Measurements from ENCODE around the gene PTPRU.

Gene PTPRU

DNA sequence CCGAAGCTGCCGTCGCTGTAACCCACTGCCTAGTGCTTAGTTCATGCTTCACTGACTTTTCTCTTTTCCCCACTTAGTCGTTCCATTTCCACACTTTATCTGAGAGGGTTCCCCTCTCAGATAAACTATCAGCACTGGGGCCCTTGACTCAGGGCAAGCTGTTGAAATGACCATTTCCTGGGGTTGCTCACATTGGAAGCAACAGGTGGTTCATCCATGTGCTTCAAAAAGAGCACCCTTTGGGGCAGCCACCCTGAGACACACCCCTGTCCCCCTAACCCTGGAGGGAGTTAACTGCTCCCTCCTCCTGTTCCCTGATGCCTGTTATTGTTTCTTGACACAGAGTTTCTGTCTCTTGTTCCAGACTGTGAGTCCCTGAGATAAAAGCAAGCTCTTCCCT lies 107.2 kb downstream of the PTPRU start:
- DNase-seq, result no peak

DNA sequence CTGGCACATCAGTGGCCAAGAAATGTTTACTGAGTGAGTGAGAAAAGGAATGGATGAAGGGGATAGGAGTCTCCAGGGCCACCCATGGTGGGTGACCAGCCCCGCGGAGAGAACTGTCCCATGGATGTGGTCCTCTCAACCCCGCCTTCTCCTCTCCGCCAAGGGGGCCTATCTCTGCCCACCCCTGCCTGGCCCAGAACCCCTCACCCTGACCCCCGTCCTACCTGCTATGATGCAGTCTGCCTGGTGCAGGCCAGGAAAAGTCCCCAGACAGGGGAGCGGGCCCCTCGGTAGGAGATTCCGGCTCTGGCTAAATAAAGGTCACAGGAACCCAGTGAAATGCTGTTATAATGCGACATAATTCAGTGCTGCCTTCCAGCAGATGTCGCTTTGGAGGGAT lies 107.6 kb downstream of the PTPRU start:
- DNase-seq, result no peak

DNA sequence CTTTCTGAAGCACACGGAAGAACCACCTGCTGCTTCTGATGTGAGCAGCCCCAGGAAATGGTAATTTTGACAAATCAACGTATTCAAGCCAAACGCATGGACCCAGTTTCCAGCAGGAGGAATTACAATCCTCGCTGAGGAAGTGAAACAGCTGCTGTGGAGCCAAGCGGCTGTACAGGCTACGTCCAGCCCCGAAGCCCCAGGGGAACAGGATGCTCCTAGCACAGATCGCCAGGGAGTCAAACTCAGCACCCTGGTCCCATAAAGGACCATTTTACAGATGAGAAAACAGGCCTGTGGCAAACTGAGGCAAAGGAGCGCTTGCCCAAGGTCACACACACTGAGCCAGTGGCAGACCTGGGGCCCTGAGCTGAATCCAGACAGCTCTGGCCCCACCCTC lies 108.0 kb downstream of the PTPRU start:
- DNase-seq, result no peak

DNA sequence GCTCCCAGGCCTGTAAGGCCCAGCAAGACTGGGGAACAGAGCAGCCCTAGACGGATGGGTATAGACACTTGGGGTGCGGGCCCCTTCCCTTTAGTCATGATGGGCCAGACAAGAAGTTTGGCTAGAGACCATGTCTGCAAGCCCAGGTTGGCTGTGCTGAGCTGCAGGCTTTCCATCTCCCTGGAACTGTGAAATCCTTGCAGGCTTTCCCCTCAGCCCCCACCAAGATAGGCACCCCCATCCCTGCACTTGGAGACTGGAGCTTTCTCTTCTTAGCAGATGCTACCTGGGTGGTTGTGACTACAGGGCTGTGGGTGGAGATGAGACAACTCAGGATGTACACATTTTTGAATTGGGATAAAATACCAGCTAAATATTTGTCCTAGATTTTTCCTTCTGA lies 110.3 kb downstream of the PTPRU start:
- no peak for DNase-seq

DNA sequence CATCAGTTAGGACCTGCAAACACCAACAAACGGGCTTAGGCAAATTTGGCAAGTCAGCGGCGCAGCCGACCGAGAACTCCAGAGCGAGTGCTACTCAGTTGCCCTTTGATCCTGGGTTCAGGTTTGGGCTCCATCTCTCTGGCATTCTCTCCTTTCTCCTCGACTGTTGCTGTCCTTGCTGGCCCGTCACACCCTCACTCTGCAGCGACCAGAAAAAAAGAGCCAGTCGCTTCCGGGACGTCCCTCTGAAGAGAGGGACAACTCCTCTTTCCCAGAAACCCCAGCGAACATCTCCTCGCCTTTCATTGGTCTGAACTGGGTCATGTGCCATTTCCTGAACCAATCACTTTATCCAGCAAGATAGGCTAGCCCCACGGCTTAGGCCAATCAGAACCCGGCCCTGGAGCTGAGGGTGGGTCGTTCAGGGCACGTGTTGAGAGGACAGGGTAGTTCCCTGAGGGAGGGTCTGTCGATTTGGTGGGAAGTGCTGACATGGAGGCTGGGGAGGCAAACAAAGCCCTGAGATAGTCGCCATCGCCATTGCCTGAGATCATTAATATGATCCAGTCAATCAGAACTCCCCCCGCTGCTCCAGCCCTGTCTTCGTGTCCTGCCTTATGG lies 113.7 kb downstream of the PTPRU start:
- DNase-seq, result no peak

DNA sequence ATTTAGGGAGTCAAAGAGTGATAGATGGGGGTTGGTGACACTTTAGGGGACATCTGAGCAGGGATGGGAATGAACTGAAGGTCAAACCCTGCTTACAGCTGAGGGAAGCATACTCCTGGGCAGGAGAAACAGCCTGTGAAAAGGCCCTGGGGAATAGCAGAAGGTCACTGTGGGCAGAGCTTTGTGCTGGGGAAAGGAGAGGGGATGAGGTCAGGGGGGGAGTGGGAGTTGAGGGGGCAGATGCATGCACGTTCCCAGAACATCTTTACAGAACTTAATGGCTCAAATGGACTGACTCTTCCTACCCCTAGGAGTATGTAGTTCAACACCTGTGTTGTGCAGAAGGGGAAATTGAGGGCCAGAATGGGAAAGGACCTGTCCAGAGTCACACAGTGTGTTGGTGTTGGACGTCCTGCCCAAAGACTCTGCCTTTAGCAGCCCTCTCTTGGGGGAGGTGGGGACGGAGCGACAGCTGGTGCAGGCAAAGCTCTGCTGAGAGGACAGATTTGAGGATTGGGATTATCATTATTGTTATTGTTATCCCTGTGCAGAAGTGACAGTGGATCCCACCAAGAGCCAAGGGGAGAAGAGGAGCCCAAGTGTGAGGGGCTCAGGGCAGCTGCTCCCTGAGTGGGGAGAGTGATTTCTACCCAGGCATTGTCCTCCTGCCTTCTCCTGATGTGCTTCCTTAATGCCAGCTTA lies 116.5 kb downstream of the PTPRU start:
- no peak for DNase-seq

DNA sequence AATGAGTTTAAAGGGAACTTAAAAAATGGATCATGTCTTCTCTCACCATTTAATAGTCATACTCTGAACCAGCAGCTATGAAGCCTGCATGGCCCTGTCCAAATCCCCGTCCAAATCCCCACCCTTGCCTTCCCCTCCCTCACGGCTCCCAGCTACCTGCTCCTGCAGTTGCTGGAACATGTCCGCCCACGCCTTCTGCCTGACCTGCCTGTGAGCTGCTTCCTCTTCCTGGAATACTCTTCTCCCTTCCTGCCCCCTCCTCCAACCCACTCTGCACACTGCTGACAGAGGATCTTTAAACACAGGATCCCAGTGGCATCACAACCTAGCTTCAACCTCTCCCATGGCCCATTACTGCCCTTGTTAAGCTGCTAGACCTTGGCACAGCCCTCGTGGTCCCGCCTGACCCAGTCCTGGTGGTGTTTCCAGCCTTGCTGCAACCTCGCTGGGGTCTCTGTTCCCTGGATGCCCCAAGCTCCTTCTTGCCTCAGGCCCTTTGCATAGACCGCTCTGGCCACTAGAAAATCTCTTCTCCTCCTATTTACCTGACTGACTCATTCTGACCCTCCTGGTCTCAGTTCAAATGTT lies 118.3 kb downstream of the PTPRU start:
- DNase-seq, result no peak

DNA sequence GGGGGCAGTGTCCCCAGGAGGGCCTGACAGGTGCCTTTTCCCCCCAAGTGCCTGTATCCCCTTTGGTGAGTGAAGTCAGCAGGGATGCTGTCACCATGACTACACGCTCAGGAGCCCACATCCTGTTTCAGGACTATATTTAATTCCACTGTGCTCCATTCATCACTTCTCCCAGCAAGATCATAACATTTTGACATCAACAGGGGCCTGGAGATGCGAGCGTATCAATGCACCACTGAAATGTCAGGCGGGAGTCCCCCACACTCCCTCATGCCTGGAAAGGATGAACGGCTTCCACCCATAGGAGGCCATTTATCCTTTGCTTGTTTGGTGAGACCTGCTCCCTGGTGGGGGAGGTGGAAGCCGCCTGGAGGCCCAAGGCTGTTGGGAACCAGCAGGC lies 119.1 kb downstream of the PTPRU start:
- DNase-seq, result no peak

DNA sequence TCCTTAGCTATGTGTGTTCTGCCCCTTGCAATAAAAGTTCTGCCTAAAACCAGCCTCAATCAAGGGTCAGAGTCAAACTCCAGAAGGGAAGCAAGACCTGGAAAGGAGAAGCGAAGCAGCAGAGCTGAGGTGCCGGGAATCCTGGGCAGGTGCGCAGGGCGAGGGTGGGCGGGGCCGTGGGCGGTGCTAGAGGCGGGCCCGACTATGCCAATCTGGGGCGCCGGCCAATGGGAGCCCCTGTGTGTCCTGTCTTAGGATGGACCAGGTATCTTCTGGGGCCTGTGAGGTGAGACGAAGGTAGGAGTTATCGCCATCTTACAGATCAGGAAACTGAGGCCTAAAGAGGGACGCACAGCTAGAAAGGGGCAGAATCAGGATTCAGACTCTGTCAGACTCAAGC lies 120.3 kb downstream of the PTPRU start:
- no peak for DNase-seq

DNA sequence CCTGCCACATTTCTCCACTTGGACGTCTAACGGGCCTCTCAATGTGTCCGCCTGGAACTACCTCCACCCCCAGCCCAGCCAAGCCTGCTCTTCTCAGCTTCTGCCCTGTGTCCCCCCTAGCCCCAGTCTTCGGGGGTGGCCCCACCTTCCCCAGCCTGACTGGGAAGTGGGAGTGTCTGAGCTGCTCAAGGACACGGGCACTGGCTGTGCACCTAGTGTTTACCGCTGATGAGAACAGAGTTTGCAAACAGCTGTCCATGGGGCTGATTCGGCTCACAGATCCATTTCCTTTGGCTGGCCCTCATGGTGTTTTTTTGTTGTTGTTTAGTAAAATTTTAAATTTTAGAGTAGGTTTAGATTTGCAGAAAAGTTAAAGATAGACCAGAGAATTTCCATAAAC lies 121.1 kb downstream of the PTPRU start:
- no peak for DNase-seq

DNA sequence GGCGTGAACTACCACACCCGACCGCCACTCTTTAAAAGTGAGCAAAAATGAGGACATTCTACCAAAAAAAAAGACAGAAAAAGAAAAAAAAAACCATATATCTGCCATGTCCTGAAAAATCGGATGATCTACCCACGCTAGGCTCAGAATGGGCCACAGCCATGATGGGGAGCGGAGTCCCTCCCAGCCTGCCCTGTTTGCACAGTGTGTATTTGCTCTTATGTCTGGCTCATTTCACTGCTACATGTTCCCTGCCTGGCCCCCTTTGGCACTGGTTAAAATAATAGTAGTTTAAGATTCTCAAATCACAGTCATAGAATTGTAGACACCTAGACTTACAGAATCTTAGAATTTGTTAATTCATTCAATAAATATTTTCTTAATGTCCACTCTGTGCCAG lies 121.9 kb downstream of the PTPRU start:
- no peak for DNase-seq

DNA sequence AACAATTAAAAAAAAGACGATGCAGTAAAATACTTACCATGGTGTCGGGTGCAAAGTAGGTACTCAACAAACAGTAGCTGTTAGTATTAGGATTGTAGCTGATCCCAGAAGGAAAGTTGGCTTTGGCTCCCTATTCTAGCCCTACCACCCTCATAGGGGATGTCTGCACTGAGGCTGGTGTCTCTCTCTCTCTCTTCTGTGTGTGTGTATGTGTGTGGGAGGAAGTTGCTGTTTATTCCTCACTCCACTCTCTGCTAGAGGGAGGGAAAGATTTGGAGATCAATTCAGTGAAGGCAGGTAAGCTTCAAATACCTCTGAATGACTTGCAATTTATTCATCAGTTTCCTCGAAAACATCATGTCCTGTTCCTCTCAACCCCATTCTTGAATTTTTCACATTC lies 124.4 kb downstream of the PTPRU start:
- no peak for DNase-seq

DNA sequence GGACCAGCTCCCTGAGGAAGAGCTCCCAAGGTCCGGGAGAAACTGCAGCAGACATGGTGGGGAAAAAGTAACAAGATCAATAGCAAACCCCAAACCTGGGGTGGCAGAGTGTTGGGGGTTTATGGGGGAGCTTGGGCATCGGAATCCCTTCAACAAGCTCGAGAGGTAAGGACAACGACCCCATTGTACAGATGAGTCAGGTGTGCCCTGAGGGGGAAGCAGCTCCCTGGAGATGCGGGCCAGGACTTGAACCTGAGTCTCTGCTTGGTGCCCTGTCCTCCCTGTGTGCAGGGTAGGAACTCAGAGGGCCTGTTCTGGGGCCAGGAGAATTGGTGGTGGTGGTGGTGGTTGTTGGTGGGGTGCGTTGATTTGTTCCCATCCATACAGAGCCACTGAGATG lies 125.4 kb downstream of the PTPRU start:
- no peak for DNase-seq

DNA sequence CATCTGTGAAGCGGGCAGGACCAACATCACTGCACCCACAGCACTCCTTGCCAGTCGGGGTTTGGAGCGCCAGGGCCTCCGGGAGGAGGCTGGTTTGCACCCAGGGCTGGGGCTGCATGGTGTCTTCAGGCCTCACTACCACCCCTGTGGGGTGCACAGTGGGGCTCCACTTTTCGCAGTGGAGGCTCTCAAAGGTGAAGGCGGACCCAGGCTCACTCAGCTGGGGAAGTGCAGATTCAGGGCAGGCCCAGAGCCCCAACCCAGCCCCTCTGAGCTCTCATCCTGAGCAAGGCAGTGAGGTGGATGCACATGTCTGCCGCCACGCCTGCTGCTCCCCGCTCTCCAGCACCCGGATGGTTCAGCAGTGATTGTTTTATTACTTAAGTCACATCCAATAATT lies 125.8 kb downstream of the PTPRU start:
- no peak for DNase-seq

DNA sequence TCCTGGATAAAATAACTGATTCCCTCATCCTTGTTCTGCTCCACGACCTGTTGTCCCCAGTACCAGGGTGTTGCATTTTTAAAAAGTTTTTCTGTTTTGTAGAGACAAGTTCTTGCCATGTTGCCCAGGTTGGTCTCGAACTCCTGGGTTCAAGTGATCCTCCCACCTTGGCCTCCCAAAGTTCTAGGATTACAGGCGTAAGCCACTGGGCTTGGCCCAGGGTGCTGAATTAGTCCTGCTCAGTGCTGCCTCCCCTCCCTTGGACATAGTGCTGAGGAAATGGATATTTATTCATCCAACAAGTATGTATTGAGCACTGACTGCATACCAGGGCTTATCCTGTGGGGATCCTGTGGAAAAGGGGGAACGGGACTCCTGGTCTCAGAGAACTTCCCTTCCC lies 126.4 kb downstream of the PTPRU start:
- no peak for DNase-seq

DNA sequence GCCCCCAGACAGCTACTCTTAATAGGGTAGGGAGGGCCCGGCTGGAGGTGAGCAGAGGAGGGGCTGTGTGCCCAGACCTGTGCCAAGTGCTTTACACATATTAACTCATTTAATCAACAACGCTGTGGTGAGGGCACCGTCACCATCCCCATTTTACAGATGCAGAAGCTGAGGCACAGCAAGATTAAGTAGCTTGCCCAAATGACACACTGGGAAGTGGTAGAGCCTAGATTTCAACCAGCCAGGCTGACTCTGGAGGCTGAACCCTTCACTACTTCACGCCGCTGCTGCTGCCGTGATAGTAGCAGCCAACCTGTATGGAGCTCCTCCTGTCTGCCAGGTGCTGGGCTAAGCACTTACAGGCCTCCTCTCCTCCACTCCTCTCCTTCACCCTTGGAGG lies 127.2 kb downstream of the PTPRU start:
- DNase-seq, result no peak

DNA sequence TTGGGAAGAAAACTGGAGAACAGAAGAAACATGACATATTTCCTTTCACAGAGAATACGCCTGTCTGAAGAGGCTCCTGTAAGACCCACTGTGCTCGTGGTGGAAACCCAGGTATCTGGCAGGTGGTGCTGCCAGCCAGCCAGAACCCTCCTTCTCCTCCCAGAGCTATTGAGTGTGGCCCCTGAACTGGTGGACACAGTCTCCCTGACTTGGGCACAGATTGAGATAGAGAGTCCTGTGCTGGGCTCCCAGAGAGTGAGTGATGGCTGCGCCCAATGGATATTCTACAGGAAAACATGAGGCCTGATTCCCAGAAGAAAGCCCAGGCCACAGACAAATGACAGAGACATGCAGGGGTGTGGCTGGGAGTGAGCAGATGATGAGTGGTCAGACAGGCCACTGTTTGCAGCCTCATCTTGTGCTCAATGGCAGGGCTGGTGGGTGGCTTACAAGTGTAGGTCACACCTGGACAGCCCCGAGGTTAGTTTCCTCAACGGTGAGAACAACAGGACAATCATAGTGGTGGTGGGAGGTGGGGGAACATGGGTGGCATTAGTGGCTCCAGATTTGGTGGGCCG lies 127.9 kb downstream of the PTPRU start:
- no peak for DNase-seq

DNA sequence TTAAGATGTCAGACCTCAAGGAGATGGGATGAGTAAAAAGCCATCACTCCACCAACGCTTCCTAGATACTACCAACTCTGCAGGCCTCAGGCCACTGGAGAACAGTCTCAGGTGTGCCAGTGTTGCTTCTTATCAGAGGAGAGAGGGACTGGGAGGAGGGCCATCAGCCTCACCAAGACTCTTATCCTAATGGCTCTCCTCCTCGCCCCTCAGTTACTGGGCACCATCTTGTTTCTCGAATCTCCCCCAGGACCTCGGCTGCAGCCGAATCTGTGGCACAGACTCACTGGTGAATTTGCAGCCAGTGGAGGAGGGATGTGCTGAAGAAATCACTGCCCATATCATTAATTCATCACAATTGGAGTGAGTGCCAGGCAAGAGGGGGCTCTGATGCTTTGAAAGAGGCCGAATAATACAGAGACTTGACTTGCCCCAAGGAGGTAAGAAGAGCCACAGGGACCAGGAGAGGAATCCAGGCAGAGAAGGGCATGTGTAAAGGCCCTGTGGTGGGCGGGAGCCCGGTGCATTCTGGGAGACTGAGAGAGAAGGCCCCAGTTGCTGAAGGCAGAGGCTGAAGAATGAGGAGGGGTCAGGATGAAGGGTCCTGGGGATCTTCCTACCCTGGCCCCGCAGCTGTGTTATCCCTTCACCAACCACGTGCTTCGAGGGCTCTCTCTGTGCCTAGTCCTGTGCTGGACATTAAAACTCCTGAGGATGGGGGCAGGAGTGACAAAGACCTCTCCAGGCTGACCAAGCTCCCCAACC lies 129.8 kb downstream of the PTPRU start:
- no peak for DNase-seq

DNA sequence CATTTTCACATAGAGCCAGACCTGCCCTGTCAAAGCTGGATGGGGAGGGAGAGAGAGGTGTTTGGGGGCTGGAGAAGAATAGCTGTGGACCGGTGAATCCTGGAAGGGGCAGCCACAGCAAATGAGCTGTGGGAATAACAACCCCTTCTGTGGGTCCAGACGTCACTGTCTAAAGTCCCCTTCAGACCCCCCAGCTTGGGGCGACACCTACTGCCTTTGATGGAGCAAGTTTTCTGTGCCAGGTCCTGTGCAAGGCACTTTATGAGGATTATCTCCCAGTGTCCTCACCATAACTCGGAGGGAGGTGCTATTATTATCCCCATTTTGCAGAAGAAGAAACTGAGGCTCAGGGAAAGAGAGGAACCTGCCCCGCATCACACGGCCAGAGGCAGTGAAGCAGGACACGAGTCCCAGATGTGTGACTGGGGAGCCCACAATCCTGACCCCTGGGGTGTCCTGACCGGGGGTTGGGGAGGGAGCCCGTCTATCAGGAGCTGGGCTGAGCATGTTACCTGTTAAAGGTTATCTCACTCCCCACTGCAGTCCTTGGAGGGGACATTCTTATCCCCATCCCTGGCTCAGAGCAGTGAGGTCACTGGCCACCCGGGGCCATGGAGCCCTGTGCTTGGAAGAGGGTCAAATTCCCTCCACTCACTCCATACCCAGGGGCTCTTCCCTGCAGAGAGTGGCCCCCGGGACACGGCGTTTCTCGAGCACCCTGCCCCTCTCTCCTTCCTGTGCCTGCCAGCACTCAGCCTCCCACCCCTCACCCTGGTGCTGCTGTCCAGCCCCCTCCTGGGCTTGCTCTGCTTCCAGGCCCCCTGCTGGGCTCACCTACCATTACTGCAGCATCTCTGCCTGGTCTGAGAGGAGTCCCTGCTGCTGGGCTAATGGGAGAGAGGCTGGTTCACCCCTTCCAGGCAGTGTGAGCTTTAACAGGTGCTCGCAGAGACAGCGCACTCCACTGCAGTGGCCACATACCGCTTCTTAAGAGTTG lies 132.9 kb downstream of the PTPRU start:
- DNase-seq, result no peak

DNA sequence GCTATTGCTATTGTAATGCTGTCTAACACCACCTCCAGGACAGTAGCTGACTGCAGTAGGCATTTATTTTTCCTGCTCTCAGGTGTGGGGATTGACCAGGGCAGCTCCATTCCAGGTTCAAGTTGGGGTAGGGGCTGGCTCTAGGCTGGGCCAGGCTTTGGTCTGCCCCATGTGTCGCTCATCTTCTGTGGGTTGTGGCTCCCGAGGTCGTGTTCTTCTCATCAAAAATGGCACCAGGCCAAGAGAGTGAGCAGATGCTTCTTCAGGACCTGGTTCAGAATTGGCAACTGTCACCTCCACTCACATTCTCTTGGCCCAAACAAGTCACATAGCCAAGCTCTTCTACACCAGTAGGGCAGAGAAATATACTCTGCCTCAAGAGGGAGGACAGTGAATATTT lies 133.7 kb downstream of the PTPRU start:
- no peak for DNase-seq

DNA sequence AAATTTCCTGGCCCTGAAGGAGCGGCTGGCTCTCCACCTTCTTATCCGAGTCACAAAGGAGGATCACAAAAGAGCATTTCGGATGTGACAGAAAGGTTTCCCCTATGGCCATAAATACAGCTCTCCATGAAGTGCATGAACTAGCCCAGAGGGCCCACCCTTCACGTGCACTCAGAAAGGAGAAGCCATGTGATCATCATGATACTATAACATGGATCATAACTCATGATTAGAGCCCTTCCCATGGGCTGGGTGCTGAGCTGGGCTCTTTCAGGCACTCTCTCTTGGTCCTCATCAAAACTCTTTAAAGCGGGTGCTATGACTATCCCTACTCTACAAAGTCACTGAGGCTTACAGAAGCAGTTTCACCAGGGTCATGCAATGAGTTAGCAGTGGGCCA lies 135.0 kb downstream of the PTPRU start:
- no peak for DNase-seq

DNA sequence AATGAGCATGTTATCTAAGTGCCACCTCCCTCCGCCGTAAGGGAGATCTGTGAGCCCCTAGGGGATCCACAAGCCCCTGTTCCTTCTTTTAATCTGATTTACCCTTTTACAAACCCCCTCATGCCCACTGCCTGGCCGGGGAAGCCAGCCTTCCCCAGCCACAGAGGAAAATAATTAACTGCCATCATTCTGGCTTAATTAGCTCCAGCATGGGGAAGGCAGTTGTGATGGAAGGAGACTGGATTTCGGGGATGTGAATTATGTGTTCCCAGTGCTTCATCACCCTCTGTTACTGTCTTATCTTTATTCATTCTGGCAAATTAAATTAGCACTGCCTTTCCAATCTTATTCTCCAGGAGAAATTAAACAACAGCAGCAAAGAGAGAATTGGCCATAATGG lies 135.8 kb downstream of the PTPRU start:
- no peak for DNase-seq

Data from activated CD8-positive, alpha-beta memory T cell treated with anti-CD3 and anti-CD28 coated beads, Interleukin-2, amount 50 U/mL, for 4 hours (primary cell).